Astrocyte (in vitro differentiated cells and primary cell): ENCODE results near the gene DIP2B. TPM values are rescaled to one million over a fixed set of nuclear protein-coding genes. Genes with fewer than 3 reads are reported as not detected.

ENCODE experiments used
- DNase-seq: peaks from one replicate; pipeline ENCODE4 v3.0.0-alpha.2; 2010; ENCODE audit warnings: low read depth
- FAIRE-seq: peaks from 2 replicates; lab custom pipeline; 2011; peaks lifted over from hg19 to GRCh38; lab: Jason Lieb, UNC
- H2AFZ ChIP-seq: 2 replicates; pipeline ENCODE4 v1.6.0; 2012; ENCODE audit warnings: low read depth, low read length, inconsistent platforms
- H3K27ac ChIP-seq: 2 replicates; pipeline ENCODE4 v1.5.1; 2011; ENCODE audit warnings: low read depth, low read length, inconsistent platforms
- H3K27me3 ChIP-seq: 2 replicates; pipeline ENCODE4 v1.6.0; 2011; ENCODE audit warnings: low read length, inconsistent platforms; ENCODE audit not compliant: insufficient read depth
- H3K36me3 ChIP-seq: 2 replicates; pipeline ENCODE4 v1.5.1; 2011; ENCODE audit warnings: low read length, inconsistent platforms; ENCODE audit not compliant: insufficient read depth
- H3K4me1 ChIP-seq: 2 replicates; pipeline ENCODE4 v1.5.1; 2011; ENCODE audit warnings: low read length, inconsistent platforms; ENCODE audit not compliant: insufficient read depth
- H3K4me2 ChIP-seq: 2 replicates; pipeline ENCODE4 v1.6.0; 2012; ENCODE audit warnings: low read length, inconsistent platforms
- H3K4me3 ChIP-seq: 2 replicates; pipeline ENCODE4 v1.5.1; 2011; ENCODE audit warnings: low read depth, mild to moderate bottlenecking, low read length, inconsistent platforms; ENCODE audit not compliant: insufficient read depth
- H3K79me2 ChIP-seq: 2 replicates; pipeline ENCODE4 v1.6.0; 2012; ENCODE audit warnings: mild to moderate bottlenecking, low read length, inconsistent platforms; ENCODE audit not compliant: insufficient read depth
- H3K9ac ChIP-seq: 2 replicates; pipeline ENCODE4 v1.6.0; 2012; ENCODE audit warnings: mild to moderate bottlenecking, low read length, inconsistent platforms
- H3K9me3 ChIP-seq: 2 replicates; pipeline ENCODE4 v1.5.1; 2012; ENCODE audit warnings: low read depth, mild to moderate bottlenecking, low read length, inconsistent platforms; ENCODE audit not compliant: insufficient read depth
- H4K20me1 ChIP-seq: 2 replicates; pipeline ENCODE4 v1.6.0; 2012; ENCODE audit warnings: low read length, inconsistent platforms; ENCODE audit not compliant: insufficient read depth
- H3K27ac Mint-ChIP-seq: one replicate; pipeline ENCODE4 v1.8.0; 2021; ENCODE audit warnings: mild to moderate bottlenecking, mixed read lengths; ENCODE audit not compliant: unreplicated experiment
- H3K27me3 Mint-ChIP-seq: one replicate; pipeline ENCODE4 v1.8.0; 2021; ENCODE audit warnings: low read depth, mixed read lengths; ENCODE audit not compliant: unreplicated experiment
- H3K36me3 Mint-ChIP-seq: one replicate; pipeline ENCODE4 v1.8.0; 2021; ENCODE audit warnings: low read depth, mixed read lengths; ENCODE audit not compliant: unreplicated experiment
- H3K4me1 Mint-ChIP-seq: one replicate; pipeline ENCODE4 v1.8.0; 2021; ENCODE audit warnings: low read depth, mixed read lengths; ENCODE audit not compliant: unreplicated experiment
- H3K4me3 Mint-ChIP-seq: one replicate; pipeline ENCODE4 v1.8.0; 2021; ENCODE audit warnings: mild to moderate bottlenecking, moderate library complexity, mixed read lengths; ENCODE audit not compliant: unreplicated experiment
- H3K9me3 Mint-ChIP-seq: one replicate; pipeline ENCODE4 v1.8.0; 2021; ENCODE audit warnings: mild to moderate bottlenecking, mixed read lengths; ENCODE audit not compliant: unreplicated experiment
- EZH2 ChIP-seq: IDR thresholded peaks from 2 replicates; pipeline ENCODE4 v1.6.1; 2012; ENCODE audit warnings: mild to moderate bottlenecking, low read length, inconsistent platforms; ENCODE audit not compliant: insufficient read depth
- total RNA-seq: library from RNA; stranded (reverse); gene quantifications from 2 replicates; pipeline ENCODE4 v1.2.1, GENCODE V29; 2021
- TF ChIP-seq, protein P1 (sequence below): IDR thresholded peaks from 2 replicates; pipeline ENCODE4 v1.5.1; 2011; ENCODE audit warnings: low read depth, mild to moderate bottlenecking, inconsistent platforms, low read length, moderate library complexity; ENCODE audit not compliant: insufficient read depth

The DIP2B gene
- total RNA-seq, 1 donor from 2014 or later, result 53.2 TPM

DNA sequence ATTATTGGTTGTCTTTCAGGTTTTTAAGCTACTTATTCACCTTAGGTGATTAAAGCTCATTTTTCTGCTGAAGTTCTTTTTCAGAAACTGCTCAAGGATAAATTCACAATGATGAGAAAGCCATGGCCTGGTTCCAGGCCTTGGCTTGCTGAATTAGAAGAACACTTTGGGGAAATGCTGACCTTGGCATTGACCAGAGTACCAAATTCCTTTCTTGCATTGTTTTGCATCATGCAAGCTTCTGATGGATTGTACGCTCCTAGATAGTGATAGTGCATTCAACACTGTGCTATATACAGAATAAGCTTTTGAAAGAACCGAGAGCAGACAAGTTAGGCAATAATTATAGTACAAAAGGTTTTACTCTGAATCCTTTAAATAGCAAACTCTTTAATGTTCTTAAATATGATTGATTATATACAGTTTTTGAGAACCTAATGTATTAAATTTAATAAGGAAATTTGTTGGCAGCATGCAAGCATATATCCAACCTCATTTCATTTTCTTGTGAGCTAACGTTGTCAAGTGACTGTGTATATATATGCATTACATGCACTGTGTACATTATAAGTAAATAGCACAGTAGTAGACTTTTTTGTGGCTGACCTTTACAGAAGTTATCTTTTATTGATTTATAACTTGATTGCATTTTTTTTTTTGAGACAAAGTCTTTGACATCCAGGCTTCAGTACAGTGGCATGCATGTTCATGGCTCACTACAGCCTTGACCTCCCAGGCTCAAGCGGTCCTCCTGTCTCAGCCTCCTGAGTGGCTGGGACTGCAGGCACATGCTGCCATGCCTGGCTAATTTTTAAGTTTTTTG, 99.2 kb downstream of the DIP2B start:
- peak; percentile 5 for FAIRE-seq

DNA sequence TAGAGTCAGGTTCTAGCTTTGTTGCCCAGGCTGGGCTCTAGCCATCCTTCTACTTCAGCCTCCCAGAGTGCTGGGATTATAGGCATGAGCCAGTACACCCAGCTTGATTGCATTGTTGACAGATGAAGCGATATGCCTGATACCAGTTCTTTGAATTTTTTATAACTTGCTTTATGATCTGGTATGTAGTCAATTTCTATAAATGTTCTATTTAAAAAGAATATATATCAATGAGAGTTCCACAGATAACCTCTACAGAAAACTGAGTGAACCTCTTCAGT, 99.8 kb downstream of the DIP2B start:
- no peak overlapping the region for H3K27ac ChIP-seq
- no peak for TF ChIP-seq EZH2
- TF ChIP-seq, protein P1, sequence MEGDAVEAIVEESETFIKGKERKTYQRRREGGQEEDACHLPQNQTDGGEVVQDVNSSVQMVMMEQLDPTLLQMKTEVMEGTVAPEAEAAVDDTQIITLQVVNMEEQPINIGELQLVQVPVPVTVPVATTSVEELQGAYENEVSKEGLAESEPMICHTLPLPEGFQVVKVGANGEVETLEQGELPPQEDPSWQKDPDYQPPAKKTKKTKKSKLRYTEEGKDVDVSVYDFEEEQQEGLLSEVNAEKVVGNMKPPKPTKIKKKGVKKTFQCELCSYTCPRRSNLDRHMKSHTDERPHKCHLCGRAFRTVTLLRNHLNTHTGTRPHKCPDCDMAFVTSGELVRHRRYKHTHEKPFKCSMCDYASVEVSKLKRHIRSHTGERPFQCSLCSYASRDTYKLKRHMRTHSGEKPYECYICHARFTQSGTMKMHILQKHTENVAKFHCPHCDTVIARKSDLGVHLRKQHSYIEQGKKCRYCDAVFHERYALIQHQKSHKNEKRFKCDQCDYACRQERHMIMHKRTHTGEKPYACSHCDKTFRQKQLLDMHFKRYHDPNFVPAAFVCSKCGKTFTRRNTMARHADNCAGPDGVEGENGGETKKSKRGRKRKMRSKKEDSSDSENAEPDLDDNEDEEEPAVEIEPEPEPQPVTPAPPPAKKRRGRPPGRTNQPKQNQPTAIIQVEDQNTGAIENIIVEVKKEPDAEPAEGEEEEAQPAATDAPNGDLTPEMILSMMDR, result no peak
- no peak overlapping the region for H3K4me2 ChIP-seq
- no peak overlapping the region for H3K9ac ChIP-seq
- H3K4me3 ChIP-seq, result no peak overlapping the region
- Mint-ChIP-seq H3K9me3 (no peaks in the 10 kb centered on the region), H3K4me1 (peaks cover 20% of the 10 kb centered on the region), H3K36me3 (peaks cover 7% of the 10 kb centered on the region), H3K4me3 (no peak overlapping the region), H3K27me3 (no peaks in the 10 kb centered on the region), H3K27ac (no peak overlapping the region)
- H3K4me1 ChIP-seq, result peaks cover 6% of the 10 kb centered on the region
- no peaks in the 10 kb centered on the region for H3K27me3 ChIP-seq
- H2AFZ ChIP-seq, result no peak overlapping the region
- no peaks in the 10 kb centered on the region for H3K9me3 ChIP-seq
- no peaks in the 10 kb centered on the region for H3K36me3 ChIP-seq
- DNase-seq, result no peak
- H4K20me1 ChIP-seq, result peaks cover 7% of the 10 kb centered on the region
- no peak for FAIRE-seq
- peaks cover 65% of the 10 kb centered on the region for H3K79me2 ChIP-seq

More for the DNA sequence above, 99.2 kb downstream of the DIP2B start:
- no peak overlapping the region for H3K27ac ChIP-seq
- H3K36me3 ChIP-seq, result no peaks in the 10 kb centered on the region
- no peaks in the 10 kb centered on the region for H3K27me3 Mint-ChIP-seq
- H3K27me3 ChIP-seq, result no peaks in the 10 kb centered on the region
- peak overlapping the region; percentile 60 for H3K27ac Mint-ChIP-seq
- H3K4me1 Mint-ChIP-seq, result peaks cover 16% of the 10 kb centered on the region
- H3K4me3 Mint-ChIP-seq, result peak overlapping the region; percentile 62
- H3K4me1 ChIP-seq, result peaks cover 6% of the 10 kb centered on the region
- H3K36me3 Mint-ChIP-seq, result peaks cover 7% of the 10 kb centered on the region
- no peak overlapping the region for H3K9ac ChIP-seq
- no peak overlapping the region for H3K4me3 ChIP-seq
- no peaks in the 10 kb centered on the region for H3K9me3 Mint-ChIP-seq
- H3K4me2 ChIP-seq, result no peak overlapping the region
- peak; percentile 89 for DNase-seq
- peaks cover 63% of the 10 kb centered on the region for H3K79me2 ChIP-seq
- H2AFZ ChIP-seq, result no peak overlapping the region
- TF ChIP-seq, protein P1, result no peak
- TF ChIP-seq EZH2, result no peak
- H4K20me1 ChIP-seq, result peaks cover 7% of the 10 kb centered on the region
- H3K9me3 ChIP-seq, result no peaks in the 10 kb centered on the region

DNA sequence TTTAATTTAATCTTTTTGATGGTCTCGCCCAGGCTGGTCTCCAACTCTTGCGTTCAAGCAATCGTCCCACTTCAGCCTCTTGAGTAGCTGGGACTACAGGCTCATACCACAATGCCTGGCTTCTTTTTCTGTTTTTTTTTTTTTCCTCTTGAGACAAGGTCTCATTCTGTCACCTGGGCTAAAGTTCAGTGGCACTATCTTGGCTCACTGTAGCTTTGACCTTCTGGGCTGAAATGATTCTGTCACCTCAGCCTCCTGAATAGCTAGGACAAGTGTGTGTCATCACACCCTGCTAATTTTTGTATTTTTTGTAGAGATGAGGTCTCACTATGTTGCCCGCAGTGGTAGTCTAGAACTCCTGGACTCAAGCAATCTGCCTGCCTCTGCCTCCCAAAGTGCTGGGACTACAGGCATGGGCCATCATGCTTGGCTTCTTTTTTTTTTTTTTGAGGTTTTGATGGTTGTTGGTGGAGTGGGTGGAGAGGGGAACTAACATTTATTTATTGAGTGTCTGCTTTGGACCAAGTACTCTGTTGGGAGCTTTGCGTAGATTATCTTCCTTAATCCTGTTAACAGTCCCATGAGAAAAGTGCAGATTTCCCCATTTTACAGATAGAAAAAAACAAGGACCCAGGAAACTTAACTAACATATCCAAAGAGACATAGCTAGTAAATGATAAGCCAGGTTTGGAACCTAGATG, 102.0 kb downstream of the DIP2B start:
- peak overlapping the region; percentile 0 for H3K27ac Mint-ChIP-seq
- Histone ChIP-seq H4K20me1 (peaks cover 7% of the 10 kb centered on the region), H3K9me3 (no peaks in the 10 kb centered on the region), H3K27me3 (no peaks in the 10 kb centered on the region), H3K79me2 (peaks cover 56% of the 10 kb centered on the region), H3K4me3 (no peak overlapping the region), H3K4me1 (peaks cover 10% of the 10 kb centered on the region), H2AFZ (no peak overlapping the region), H3K27ac (no peak overlapping the region), H3K36me3 (no peaks in the 10 kb centered on the region), H3K4me2 (no peak overlapping the region), H3K9ac (no peak overlapping the region)
- no peaks in the 10 kb centered on the region for H3K9me3 Mint-ChIP-seq
- FAIRE-seq (no peak), DNase-seq (no peak)
- peaks cover 6% of the 10 kb centered on the region for H3K36me3 Mint-ChIP-seq
- H3K27me3 Mint-ChIP-seq, result no peaks in the 10 kb centered on the region
- peaks cover 31% of the 10 kb centered on the region for H3K4me1 Mint-ChIP-seq
- TF ChIP-seq, protein P1, result no peak
- TF ChIP-seq EZH2, result no peak
- no peak overlapping the region for H3K4me3 Mint-ChIP-seq
